ENCODE data around the gene EEPD1.

EEPD1 gene

DNA sequence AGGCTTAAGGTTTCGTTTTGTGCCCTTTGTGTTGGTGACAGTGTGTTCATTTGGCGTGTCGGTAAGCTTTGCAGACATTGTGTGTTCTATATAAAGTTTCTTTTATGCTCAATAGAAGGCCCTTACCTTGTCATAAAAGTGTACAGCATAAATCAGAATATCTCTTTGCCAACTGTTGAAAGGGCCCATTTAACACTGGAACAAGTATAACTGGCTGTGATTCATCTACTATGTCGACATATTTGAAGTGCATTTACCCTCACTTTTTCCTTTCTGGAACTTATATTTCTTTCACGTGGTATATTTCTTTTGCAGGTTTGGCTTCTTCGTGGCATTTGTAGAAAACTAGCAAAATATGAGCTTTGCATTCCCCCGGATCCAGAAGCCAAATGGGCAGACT, 32.7 kb downstream of the EEPD1 start:
- Histone ChIP-seq H3K27me3 (ENCODE audit: insufficient read depth, low read length) (no peaks in the 10 kb centered on the region), H3K27ac (ENCODE audit: low read length) (no peak overlapping the region), H3K4me1 (ENCODE audit: insufficient read depth, low read length) (no peaks in the 10 kb centered on the region), H3K9me3 (ENCODE audit: insufficient read depth, low read depth, low read length) (no peaks in the 10 kb centered on the region), H3K9ac (ENCODE audit: low read depth, low read length) (no peak overlapping the region), H3K36me3 (ENCODE audit: insufficient read depth, low read depth, low read length) (no peaks in the 10 kb centered on the region), H3K4me3 (ENCODE audit: low read length) (no peak overlapping the region)

- no peak overlapping the region for H3K27ac ChIP-seq (ENCODE audit: low read length)
Measured at GRCh38 chr7:36186359-36187121, 33.5 kb downstream of the EEPD1 start.

GRCh38 chr7:36188266-36188665, 35.2 kb downstream of the EEPD1 start:
- Histone ChIP-seq H3K27ac (ENCODE audit: low read length) (no peak overlapping the region), H3K9ac (ENCODE audit: low read depth, low read length) (no peak overlapping the region), H3K9me3 (ENCODE audit: insufficient read depth, low read depth, low read length) (no peaks in the 10 kb centered on the region), H3K36me3 (ENCODE audit: insufficient read depth, low read depth, low read length) (no peaks in the 10 kb centered on the region), H3K4me1 (ENCODE audit: insufficient read depth, low read length) (no peaks in the 10 kb centered on the region), H3K4me3 (ENCODE audit: low read length) (no peak overlapping the region), H3K27me3 (ENCODE audit: insufficient read depth, low read length) (no peaks in the 10 kb centered on the region)

More at GRCh38 chr7:36186359-36187121, 33.5 kb downstream of the EEPD1 start:
- Histone ChIP-seq H3K4me1 (ENCODE audit: insufficient read depth, low read length) (no peaks in the 10 kb centered on the region), H3K27me3 (ENCODE audit: insufficient read depth, low read length) (no peaks in the 10 kb centered on the region), H3K4me3 (ENCODE audit: low read length) (no peak overlapping the region), H3K9ac (ENCODE audit: low read depth, low read length) (no peak overlapping the region), H3K9me3 (ENCODE audit: insufficient read depth, low read depth, low read length) (no peaks in the 10 kb centered on the region), H3K36me3 (ENCODE audit: insufficient read depth, low read depth, low read length) (no peaks in the 10 kb centered on the region)

- Histone ChIP-seq H3K4me1 (ENCODE audit: insufficient read depth, low read length) (no peaks in the 10 kb centered on the region), H3K27ac (ENCODE audit: low read length) (no peak overlapping the region), H3K4me3 (ENCODE audit: low read length) (no peak overlapping the region), H3K9me3 (ENCODE audit: insufficient read depth, low read depth, low read length) (no peaks in the 10 kb centered on the region), H3K9ac (ENCODE audit: low read depth, low read length) (no peak overlapping the region), H3K36me3 (ENCODE audit: insufficient read depth, low read depth, low read length) (no peaks in the 10 kb centered on the region), H3K27me3 (ENCODE audit: insufficient read depth, low read length) (no peaks in the 10 kb centered on the region)
Measured at GRCh38 chr7:36188906-36189305, 35.9 kb downstream of the EEPD1 start.

DNA sequence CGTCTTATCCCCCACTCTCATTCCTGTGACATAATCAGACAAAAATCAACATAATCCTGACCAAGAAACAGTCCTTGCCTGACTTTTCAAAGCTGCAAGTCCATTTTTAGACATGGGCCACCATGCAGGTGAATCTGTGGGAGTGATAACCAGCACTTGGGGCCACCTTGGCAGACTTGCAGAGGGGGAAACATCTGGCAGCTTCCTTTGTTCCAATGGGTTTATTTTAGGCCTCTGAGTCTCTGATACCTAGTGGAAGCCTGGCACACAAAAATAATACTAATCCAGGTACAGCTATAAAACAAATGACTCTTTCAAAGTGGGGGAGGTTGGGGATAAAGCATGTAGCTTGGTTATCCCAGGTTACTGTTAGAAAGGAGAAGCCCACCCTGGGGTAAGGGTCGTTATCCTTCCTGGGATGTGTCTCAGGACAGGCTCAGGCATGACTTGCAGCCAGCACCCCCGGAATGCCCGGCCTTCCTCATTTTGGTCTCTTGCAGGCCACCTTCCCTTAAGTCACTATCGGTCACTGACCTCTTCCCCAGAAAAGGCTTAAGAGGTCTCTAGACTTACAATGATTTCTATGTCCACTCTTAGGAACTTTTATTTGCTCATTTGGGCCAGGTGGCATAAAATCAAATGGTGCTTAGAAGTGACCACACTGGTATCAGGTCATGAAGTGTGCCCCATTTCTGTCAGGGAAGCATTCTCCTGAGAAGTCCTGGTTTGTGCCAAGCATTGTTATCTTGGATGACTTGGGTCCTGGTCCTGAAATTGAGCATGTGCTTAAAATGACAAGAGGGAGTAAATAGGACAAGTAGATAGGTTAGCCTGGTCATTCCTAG, 37.6 kb downstream of the EEPD1 start:
- no peaks in the 10 kb centered on the region for H3K4me1 ChIP-seq (ENCODE audit: insufficient read depth, low read length)
- no peak overlapping the region for H3K9ac ChIP-seq (ENCODE audit: low read depth, low read length)
- no peak overlapping the region for H3K4me3 ChIP-seq (ENCODE audit: low read length)
- no peaks in the 10 kb centered on the region for H3K36me3 ChIP-seq (ENCODE audit: insufficient read depth, low read depth, low read length)
- H3K9me3 ChIP-seq (ENCODE audit: insufficient read depth, low read depth, low read length) = no peaks in the 10 kb centered on the region
- no peaks in the 10 kb centered on the region for H3K27me3 ChIP-seq (ENCODE audit: insufficient read depth, low read length)
- H3K27ac ChIP-seq (ENCODE audit: low read length) = no peak overlapping the region

- Histone ChIP-seq H3K9me3 (ENCODE audit: insufficient read depth, low read depth, low read length) (no peaks in the 10 kb centered on the region), H3K9ac (ENCODE audit: low read depth, low read length) (no peak overlapping the region), H3K4me3 (ENCODE audit: low read length) (no peak overlapping the region), H3K27ac (ENCODE audit: low read length) (no peak overlapping the region), H3K27me3 (ENCODE audit: insufficient read depth, low read length) (no peaks in the 10 kb centered on the region), H3K36me3 (ENCODE audit: insufficient read depth, low read depth, low read length) (no peaks in the 10 kb centered on the region), H3K4me1 (ENCODE audit: insufficient read depth, low read length) (no peaks in the 10 kb centered on the region)
Measured at GRCh38 chr7:36191292-36191920, 38.4 kb downstream of the EEPD1 start.

DNA sequence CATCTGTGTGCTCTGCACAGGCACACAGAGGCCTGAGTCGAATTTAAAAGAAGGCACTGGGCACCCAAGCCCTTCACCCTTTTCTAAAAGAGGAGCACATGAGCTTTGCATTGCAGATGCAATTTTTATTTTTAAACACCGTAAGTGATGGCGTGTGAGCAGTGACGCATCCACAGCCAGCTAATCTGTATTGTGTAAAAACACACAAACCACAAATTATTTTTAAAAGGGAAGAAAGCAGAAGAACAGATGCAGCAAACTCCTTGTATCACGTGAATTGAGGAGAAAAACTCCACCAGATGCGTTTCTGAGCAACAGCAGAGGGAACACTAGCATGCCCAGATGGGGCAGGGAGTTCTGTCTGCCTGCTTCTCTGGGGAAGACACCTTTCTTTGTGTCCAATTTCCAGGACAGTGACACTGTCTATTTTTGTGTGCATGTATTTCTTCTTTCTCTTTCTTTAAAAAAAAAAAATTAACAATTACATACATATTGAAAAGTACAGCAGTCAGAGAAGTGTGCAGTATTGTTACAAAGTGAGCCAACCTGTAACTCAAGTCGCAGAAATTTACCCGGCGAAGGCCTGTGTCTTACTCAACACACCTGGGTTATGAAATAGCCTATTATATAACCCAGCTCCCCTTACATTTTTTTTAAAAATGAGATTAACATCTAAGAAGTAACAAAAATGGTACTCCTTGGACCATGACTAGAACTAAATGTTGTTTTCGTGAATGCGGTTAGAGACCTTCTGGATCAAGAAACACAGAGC, 39.2 kb downstream of the EEPD1 start:
- Histone ChIP-seq H3K4me1 (ENCODE audit: insufficient read depth, low read length) (no peaks in the 10 kb centered on the region), H3K9ac (ENCODE audit: low read depth, low read length) (no peak overlapping the region), H3K27ac (ENCODE audit: low read length) (no peak overlapping the region), H3K27me3 (ENCODE audit: insufficient read depth, low read length) (no peaks in the 10 kb centered on the region), H3K36me3 (ENCODE audit: insufficient read depth, low read depth, low read length) (no peaks in the 10 kb centered on the region), H3K4me3 (ENCODE audit: low read length) (no peak overlapping the region), H3K9me3 (ENCODE audit: insufficient read depth, low read depth, low read length) (no peaks in the 10 kb centered on the region)

GRCh38 chr7:36192877-36193276, 39.8 kb downstream of the EEPD1 start:
- no peak overlapping the region for H3K27ac ChIP-seq (ENCODE audit: low read length)
- no peak overlapping the region for H3K4me3 ChIP-seq (ENCODE audit: low read length)
- no peaks in the 10 kb centered on the region for H3K36me3 ChIP-seq (ENCODE audit: insufficient read depth, low read depth, low read length)
- H3K4me1 ChIP-seq (ENCODE audit: insufficient read depth, low read length) = no peaks in the 10 kb centered on the region
- H3K9me3 ChIP-seq (ENCODE audit: insufficient read depth, low read depth, low read length) = no peaks in the 10 kb centered on the region
- H3K27me3 ChIP-seq (ENCODE audit: insufficient read depth, low read length) = no peaks in the 10 kb centered on the region
- no peak overlapping the region for H3K9ac ChIP-seq (ENCODE audit: low read depth, low read length)

DNA sequence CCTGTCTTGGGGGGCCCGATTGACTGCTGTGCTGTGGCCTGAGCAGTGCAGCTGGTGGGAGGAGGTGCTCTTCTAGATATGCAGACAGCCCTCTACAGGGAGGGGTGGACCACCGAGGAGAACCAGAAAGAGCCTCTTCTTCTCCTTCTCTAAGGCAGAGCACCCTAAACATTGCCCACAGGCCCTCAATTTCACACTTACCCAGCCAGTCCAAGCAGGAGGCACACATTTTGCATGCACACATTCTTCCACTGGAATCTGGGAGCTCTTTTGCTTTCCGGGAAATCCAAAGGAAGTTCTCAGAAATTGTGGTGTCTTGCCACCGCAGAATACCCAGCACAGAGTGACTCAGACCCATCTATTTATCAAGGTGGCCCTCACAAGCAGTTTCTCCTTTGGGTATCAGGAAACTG, 45.8 kb downstream of the EEPD1 start:
- no peaks in the 10 kb centered on the region; the same call in 1 of the 2 replicates for H3K4me1 ChIP-seq (ENCODE audit: insufficient read depth, low read length)
- no peak overlapping the region for H3K9ac ChIP-seq (ENCODE audit: low read depth, low read length)
- H3K4me3 ChIP-seq (ENCODE audit: low read length) = no peak overlapping the region
- no peaks in the 10 kb centered on the region for H3K9me3 ChIP-seq (ENCODE audit: insufficient read depth, low read depth, low read length)
- H3K27me3 ChIP-seq (ENCODE audit: insufficient read depth, low read length) = no peaks in the 10 kb centered on the region
- H3K27ac ChIP-seq (ENCODE audit: low read length) = no peak overlapping the region
- H3K36me3 ChIP-seq (ENCODE audit: insufficient read depth, low read depth, low read length) = no peaks in the 10 kb centered on the region

DNA sequence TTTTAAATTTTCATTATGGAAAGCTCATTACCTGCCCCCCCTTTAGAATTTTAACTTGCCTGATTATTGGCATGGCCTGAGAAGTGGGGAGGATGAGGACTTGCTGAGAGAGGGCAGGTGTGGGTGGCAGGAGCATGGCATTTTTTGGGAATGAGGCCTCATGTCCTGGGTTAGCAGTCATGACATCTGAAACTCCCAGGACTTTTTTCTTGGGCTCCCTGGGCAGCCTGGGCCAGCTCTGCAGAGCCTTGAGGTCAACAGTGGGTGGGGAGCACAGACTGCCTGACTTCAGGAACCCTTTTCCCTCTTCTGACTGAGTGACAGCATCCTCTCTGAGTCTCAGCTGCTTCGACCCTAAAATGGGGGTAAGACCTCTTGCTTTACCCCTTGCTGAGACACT, 46.3 kb downstream of the EEPD1 start:
- no peak overlapping the region for H3K4me3 ChIP-seq (ENCODE audit: low read length)
- H3K36me3 ChIP-seq (ENCODE audit: insufficient read depth, low read depth, low read length) = no peaks in the 10 kb centered on the region
- H3K27ac ChIP-seq (ENCODE audit: low read length) = no peak overlapping the region
- no peak overlapping the region for H3K9ac ChIP-seq (ENCODE audit: low read depth, low read length)
- no peaks in the 10 kb centered on the region; the same call in 1 of the 2 replicates for H3K4me1 ChIP-seq (ENCODE audit: insufficient read depth, low read length)
- H3K9me3 ChIP-seq (ENCODE audit: insufficient read depth, low read depth, low read length) = no peaks in the 10 kb centered on the region
- H3K27me3 ChIP-seq (ENCODE audit: insufficient read depth, low read length) = no peaks in the 10 kb centered on the region

DNA sequence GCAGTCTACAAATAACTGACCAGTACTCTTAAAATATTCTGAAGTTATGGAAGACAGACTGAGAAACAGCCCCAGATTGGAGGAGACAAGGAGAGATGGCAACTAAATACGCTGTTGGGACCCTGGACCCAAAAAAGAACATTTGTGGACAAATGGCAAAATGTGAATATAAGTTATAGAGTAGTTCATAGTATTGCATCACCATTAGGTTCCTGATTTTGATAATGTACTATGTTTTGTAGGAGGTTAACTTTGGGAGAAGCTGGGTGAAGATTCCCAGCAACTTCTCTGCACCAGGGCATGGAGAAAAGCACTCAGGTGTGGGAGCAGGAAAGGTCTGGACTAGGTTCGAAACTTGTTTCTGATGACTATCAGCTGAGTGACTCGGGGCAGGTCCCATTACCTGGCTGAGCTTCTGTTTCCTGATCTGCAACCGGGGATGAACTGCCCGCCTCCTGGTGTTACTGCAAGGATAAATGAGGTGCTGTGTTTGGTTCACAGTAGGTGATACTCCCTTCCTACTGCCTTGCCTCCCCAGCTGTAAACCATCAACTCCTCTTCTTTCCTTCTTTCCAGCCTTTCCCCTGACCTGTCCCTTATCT, 48.2 kb downstream of the EEPD1 start:
- Histone ChIP-seq H3K4me1 (ENCODE audit: insufficient read depth, low read length) (peaks cover 2% of the 10 kb centered on the region; the same call in 1 of the 2 replicates), H3K36me3 (ENCODE audit: insufficient read depth, low read depth, low read length) (no peaks in the 10 kb centered on the region), H3K27me3 (ENCODE audit: insufficient read depth, low read length) (no peaks in the 10 kb centered on the region), H3K4me3 (ENCODE audit: low read length) (no peak overlapping the region), H3K9me3 (ENCODE audit: insufficient read depth, low read depth, low read length) (no peaks in the 10 kb centered on the region), H3K27ac (ENCODE audit: low read length) (no peak overlapping the region), H3K9ac (ENCODE audit: low read depth, low read length) (no peak overlapping the region)
